KG1 (cell line): ENCODE data around the gene PTPRA.
A peak's percentile ranks its signal among the peaks of the same experiment; 100 is the strongest.
"Not testable (repeated sequence)": the region's sequence is repeated elsewhere in the genome, so short reads cannot be mapped to it uniquely, and the experiment has no call there.

Experiments
- DNase-seq: peaks from one replicate; lab custom pipeline; 2025; lab: John Stamatoyannopoulos, UW

Gene PTPRA

DNA sequence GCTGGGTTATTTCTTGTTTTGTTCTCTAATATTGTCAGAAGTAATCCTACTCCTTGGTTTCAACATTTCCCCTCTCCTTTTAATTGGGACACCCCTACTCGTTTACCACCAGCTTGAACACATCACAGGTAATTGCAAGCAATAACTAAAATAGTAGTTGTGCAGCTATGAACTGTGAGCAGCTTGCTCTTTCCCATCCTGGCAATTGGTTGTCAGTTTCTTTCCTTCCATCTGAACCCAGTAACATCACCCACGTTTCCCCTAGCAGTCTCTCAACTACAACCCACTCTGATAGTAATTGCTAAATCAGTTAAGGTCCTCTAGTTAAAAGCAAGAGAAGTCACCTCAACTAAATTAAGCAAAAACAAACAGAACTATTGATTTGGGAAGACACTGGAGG lies 122.5 kb downstream of the PTPRA start:
- DNase-seq = no peak

GRCh38 chr20:2998728-2999127 lies 125.4 kb downstream of the PTPRA start:
- DNase-seq = no peak

DNA sequence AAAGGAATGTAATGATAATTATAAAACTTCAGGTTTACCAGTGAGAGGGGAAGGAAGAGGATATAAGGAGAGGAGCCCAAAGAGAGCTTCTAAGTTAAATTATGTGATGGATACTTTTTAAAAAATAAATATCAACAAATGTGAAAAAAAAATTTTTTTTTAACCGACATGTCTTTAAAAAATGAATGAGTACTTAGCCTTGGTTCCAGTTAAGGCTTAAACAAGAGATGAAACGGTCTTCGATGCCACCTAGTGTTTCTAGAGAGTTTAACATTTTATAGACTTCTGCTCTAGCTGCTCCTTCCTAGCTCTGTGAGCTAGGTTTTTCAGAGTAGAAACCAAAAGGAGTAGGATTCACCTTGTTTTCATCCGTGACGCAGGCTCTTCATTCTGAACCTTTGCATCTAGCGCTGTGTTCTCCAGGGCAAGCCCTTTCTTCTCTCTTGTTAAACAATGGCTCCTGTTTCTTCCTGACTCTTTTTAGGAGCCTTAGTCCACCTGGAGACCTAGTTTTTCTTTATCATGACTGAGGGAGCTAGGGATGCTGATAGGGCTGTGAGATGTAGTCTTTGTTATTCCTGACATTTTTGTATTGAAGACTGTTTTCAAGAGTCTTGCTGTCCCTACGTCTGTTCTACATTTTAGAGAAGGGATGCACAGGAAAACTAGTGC lies 127.7 kb downstream of the PTPRA start:
- peak; percentile 35 for DNase-seq

GRCh38 chr20:3003416-3003815 lies 130.1 kb downstream of the PTPRA start:
- no peak for DNase-seq

GRCh38 chr20:3010985-3011723 lies 137.9 kb downstream of the PTPRA start:
- no peak for DNase-seq

GRCh38 chr20:3011752-3012151 lies 138.5 kb downstream of the PTPRA start:
- no peak for DNase-seq

- DNase-seq = no peak
These were observed 140.5 kb downstream of the PTPRA start for GRCh38 chr20:3013771-3014170.

DNA sequence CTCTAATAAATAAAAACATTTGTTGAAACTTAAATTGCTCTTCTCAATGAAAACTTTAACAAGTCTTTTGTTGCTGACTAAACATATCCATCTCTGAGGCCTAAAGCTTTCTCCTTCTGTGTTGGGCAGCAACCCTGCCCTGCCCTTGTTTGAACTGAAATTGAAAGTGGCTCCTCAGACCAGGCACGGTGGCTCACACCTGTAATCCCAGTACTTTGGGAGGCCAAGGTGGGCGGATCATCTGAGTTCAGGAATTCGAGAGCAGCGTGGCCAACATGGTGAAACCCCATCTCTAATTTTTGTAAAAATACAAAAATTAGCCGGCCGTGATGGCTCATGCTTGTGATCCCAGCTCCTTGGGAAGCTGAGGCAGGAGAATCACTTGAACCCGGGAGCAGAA lies 140.9 kb downstream of the PTPRA start:
- no peak for DNase-seq

DNA sequence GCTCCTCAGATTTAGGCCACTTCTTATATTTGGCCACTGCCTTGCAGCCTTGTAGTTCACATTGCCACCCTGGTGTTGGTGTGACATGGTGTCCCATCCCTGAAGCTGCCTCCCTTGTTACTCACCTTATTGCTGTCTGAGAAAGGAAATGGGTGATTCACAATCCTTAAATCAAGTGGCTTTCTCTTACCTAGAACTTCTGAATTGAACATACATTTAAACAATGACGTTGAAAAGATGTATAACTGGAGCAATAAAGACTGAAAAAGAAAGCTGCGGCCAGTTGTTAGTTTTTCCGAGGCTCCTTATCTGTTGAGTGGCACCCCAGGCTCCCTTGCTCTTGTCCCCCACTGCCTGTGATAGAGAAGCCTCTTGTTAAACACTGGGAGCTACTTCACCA lies 141.4 kb downstream of the PTPRA start:
- DNase-seq = no peak

DNA sequence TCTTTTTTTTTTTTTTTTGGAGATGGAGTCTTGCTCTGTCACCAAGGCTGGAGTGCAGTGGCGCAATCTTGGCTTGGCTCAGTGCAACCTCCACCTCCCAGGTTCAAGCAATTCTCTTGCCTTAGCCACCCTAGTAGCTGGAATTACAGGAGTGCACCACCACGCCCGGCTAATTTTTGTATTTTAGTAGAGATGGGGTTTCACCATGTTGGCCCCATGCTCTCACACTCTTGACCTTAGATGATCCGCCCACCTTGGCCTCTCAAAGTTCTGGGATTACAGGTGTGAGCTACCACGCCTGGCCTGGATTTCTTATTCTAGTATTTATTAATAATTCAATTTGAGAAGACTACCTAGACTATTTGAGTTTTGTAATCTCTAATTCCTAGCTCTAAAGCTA lies 142.0 kb downstream of the PTPRA start:
- not testable (repeated sequence) for DNase-seq

DNA sequence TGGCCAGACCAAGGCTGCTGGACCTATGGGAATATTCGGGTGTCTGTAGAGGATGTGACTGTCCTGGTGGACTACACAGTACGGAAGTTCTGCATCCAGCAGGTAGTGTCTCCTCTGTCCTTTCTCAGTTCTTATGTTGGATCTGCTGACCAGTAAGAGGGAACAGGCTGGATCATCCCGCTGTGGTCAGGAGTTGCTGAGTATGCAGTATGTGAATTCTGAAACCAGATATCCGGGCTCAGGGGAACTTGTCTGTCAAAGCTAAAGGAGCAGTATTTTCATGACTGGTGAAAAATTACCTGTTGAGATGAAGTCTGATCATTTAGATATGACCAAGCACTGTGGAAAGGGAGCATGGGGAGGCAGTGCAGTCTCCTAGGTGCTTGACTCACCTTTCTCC lies 148.0 kb downstream of the PTPRA start:
- DNase-seq = no peak

GRCh38 chr20:3021777-3022176 lies 148.5 kb downstream of the PTPRA start:
- DNase-seq = no peak

DNA sequence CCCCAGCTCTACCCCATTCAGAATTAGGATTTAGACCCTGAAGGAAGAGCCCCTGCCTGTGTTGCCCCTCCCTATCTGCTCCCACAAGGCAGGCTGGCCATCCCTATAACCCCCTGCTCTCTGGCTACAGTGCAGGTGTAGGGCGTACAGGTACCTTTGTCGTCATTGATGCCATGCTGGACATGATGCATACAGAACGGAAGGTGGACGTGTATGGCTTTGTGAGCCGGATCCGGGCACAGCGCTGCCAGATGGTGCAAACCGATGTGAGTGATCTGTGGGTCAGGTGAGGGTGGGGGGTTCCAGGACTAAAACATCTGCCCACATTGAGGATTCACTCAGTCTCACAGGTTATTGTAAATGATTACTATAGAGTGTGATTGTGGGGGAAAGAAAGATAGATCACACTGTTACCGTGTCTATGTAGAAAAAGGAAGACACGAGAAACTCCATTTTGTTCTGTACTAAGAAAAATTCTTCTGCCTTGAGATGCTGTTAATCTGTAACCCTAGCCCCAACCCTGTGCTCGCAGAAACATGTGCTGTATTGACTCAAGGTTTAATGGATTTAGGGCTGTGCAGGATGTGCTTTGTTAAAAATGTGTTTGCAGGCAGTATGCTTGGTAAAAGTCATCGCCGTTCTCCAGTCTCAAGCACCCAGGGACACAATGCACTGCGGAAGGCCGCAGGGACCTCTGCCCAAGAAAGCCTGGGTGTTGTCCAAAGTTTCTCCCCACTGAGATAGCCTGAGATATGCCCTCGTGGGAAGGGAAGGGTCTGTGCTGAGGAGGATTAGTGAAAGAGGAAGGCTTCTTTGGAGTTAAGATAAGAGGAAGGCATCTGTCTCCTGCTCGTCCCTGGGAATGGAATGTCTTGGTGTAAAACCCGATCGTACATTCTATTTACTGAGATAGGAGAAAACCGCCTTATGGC lies 149.5 kb downstream of the PTPRA start:
- not testable (repeated sequence) for DNase-seq

DNA sequence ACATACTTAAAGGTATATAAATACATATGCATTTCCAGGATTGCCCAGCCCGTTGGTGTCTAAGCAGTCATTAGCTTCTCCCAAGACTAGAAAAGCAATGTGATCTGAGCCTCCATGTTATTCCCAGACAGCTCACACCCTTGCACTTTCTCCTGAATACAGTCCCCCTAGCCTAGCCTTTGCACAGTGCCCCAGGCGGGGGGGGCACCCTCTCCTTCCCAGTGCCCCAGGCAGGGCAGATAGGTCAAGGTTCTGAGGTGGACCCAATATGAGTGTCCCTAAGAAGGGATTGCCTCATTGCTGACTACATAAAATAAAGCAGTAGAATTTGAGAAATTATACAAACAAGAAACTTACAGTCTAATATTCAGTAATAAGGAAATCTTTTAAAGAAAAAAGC lies 154.7 kb downstream of the PTPRA start:
- no peak for DNase-seq

DNA sequence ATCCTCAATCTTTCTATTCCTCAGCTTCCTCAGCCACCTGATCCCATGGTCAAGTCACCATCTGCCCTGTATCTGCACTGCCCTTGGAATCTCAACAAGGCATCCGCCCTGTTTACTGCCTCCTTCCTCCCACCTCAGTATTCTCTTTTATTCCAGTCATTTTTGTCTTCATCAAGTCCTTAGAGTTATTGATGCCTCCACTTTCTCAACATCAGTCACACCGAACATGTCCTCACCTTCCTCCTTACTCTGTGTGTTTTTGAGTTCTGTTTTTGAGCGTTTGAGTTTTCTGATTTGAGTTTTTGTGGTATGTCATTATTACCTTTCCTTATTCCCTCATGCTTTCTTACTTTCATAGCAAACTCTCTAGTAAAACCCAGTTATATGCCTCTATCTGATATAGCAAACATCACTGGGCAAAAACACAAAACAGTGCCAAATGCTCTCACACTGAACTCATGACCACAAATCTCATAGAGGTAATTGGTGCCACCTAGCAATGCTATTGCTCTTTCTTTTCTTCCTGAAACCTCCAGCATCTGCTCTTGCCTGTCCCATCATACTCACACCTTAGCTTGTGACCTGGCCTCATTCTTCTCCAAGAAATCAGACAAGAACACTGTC lies 158.4 kb downstream of the PTPRA start:
- DNase-seq = no peak

GRCh38 chr20:3032624-3033023 lies 159.3 kb downstream of the PTPRA start:
- DNase-seq = no peak

GRCh38 chr20:3037654-3038053 lies 164.4 kb downstream of the PTPRA start:
- DNase-seq = no peak

DNA sequence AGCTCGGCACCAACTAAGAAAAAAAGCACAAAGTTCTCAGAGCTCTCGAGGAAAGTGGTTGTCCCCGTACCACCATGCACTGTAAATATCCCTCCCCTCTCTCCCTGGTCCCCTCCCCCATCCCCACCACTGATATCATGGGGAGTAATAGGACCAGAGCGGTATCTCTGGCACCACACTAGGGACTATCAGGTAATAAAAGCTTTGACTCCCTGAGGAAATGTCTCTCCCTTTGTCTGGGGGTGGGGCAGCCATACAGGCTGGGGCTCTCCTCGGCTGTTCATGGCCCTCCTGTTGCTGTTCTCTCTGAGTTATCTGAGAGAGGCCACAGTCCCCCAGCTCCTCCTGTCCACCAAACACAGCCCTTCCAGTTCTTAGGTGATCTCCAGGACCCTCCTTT lies 165.2 kb downstream of the PTPRA start:
- no peak for DNase-seq

GRCh38 chr20:3039426-3039825 lies 166.1 kb downstream of the PTPRA start:
- no peak for DNase-seq

DNA sequence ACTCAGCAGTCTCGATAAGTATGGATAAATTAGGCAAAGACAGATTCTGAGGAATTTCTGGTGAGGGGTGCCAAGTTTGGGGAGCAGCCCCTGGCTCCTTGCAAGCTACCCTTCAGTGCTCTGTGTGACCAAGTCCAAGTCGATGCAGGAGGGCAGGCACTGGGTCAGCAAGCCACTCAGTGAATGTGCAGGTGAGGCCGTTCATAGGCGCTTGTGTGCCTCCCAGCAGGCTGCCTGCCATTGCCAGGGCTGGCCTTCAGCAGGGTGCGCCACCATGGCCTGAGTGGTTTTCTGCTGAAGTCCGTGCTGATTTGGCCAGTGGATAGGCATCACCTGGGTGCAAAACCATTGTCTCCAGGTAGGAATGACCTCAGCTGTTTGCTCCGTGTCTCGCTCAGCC lies 166.8 kb downstream of the PTPRA start:
- DNase-seq = no peak

- no peak for DNase-seq
These were observed 168.7 kb downstream of the PTPRA start for GRCh38 chr20:3041854-3042409.

DNA sequence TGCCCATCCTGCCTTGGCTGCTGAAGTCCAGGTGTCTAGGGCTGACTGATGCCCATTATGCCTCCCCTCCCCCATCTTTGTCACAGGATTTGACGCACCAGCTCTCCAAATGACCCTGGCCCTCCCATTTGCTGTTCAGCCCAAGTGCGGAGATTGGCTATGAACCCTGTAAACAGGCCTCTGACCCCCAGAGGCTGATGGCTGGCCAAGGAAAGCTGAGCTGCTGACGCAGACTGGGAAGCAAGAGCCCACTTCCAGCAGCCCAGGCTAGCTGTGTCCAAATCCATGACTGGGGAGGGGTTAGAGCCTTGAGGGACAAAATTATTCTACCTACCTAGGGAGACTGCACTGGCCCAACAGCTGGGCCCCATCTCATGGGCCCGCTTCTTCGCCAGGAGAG lies 169.3 kb downstream of the PTPRA start:
- no peak for DNase-seq
